ENCODE data around the gene SNX24.

DNA sequence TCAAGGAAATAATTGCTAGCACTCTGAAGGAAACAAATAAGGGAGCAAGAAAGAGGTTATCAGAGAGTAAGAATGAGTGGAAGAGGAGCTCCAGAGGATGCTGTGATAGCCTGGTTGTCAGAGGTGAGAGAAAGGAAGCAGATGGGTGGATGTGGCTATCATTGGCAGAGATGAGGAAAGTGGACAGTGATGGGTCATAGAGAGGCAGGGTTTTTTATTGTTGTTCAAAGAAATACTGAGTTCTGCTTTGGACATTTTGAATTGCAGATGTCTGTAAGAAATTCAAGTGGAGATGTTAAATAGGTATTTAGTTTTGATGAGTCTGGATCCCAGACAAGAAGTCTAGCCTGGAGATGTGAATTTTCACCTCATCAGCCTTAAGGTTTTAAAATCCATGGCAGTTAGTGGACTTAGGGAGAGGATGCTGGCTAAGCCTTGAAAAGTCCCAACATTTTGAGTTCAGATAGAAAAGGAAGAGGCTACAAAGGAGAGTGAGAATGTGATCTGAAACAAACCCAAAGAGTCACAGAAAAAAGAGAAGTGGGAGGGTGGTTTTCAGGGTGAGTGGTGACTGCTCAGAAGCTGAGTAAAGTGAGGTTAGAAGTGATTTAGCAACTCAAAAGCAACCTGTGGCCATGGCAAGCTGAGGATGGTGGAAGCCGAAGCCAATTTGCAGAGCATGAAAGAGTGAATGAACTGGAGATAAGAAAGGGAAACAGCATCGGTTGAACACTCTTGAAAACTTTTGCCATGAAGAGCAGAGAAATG lies 140.7 kb downstream of the SNX24 start:
- TF ChIP-seq, protein P1, sequence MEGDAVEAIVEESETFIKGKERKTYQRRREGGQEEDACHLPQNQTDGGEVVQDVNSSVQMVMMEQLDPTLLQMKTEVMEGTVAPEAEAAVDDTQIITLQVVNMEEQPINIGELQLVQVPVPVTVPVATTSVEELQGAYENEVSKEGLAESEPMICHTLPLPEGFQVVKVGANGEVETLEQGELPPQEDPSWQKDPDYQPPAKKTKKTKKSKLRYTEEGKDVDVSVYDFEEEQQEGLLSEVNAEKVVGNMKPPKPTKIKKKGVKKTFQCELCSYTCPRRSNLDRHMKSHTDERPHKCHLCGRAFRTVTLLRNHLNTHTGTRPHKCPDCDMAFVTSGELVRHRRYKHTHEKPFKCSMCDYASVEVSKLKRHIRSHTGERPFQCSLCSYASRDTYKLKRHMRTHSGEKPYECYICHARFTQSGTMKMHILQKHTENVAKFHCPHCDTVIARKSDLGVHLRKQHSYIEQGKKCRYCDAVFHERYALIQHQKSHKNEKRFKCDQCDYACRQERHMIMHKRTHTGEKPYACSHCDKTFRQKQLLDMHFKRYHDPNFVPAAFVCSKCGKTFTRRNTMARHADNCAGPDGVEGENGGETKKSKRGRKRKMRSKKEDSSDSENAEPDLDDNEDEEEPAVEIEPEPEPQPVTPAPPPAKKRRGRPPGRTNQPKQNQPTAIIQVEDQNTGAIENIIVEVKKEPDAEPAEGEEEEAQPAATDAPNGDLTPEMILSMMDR (IDR thresholded peaks at IDR 0.05; ENCODE audit: insufficient read depth, low read length): no peak
- TF ChIP-seq POLR2AphosphoS5 (IDR thresholded peaks at IDR 0.05; ENCODE audit: low read depth): no peak
- TF ChIP-seq GABPA (IDR thresholded peaks at IDR 0.05; ENCODE audit: low read depth): no peak
- TF ChIP-seq, protein P2, sequence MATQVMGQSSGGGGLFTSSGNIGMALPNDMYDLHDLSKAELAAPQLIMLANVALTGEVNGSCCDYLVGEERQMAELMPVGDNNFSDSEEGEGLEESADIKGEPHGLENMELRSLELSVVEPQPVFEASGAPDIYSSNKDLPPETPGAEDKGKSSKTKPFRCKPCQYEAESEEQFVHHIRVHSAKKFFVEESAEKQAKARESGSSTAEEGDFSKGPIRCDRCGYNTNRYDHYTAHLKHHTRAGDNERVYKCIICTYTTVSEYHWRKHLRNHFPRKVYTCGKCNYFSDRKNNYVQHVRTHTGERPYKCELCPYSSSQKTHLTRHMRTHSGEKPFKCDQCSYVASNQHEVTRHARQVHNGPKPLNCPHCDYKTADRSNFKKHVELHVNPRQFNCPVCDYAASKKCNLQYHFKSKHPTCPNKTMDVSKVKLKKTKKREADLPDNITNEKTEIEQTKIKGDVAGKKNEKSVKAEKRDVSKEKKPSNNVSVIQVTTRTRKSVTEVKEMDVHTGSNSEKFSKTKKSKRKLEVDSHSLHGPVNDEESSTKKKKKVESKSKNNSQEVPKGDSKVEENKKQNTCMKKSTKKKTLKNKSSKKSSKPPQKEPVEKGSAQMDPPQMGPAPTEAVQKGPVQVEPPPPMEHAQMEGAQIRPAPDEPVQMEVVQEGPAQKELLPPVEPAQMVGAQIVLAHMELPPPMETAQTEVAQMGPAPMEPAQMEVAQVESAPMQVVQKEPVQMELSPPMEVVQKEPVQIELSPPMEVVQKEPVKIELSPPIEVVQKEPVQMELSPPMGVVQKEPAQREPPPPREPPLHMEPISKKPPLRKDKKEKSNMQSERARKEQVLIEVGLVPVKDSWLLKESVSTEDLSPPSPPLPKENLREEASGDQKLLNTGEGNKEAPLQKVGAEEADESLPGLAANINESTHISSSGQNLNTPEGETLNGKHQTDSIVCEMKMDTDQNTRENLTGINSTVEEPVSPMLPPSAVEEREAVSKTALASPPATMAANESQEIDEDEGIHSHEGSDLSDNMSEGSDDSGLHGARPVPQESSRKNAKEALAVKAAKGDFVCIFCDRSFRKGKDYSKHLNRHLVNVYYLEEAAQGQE (IDR thresholded peaks at IDR 0.05; ENCODE audit: insufficient replicate concordance, low read depth): no peak
- TF ChIP-seq SPI1 (IDR thresholded peaks at IDR 0.05; ENCODE audit: borderline replicate concordance, low read depth): 0 out of 2 replicates have a peak, but pooled peaks have one; percentile 1

All from HL-60 (cell line).